CD8-positive, alpha-beta memory T cell (primary cell): ENCODE measurements around the gene KRTAP5-5. TPM values are rescaled to one million over a fixed set of nuclear protein-coding genes. Genes with fewer than 3 reads are reported as not detected.
"Not testable (repeated sequence)": the region's sequence is repeated elsewhere in the genome, so short reads cannot be mapped to it uniquely, and the experiment has no call there.

Source experiments
- CTCF ChIA-PET: fragments of 350-600 bp; sonication (Branson Sonifier 250); formaldehyde crosslinking; loops from one replicate; lab custom pipeline; 2021; ENCODE audit warnings: antibody characterized with exemption; lab: Charles Lee
- POLR2A ChIA-PET: fragments of 350-600 bp; sonication (Branson Sonifier 250); formaldehyde crosslinking; loops from one replicate; lab custom pipeline; 2021; ENCODE audit warnings: antibody characterized with exemption; lab: Charles Lee
- DNase-seq, 5 donors: peaks; one replicate each; pipeline versions ENCODE4 v3.0.0 to v3.0.0-alpha.2; 2020 to 2022; ENCODE audit warnings: mixed read lengths in 1 of 5
- H3K27ac ChIP-seq: one replicate; pipeline ENCODE4 v1.7.0; 2013; ENCODE audit warnings: low read depth, mild to moderate bottlenecking, low read length, moderate library complexity
- H3K27me3 ChIP-seq: 2 replicates; pipeline ENCODE4 v1.7.0; 2013; ENCODE audit warnings: low read length, mild to moderate bottlenecking; ENCODE audit not compliant: insufficient read depth, poor library complexity, severe bottlenecking
- H3K36me3 ChIP-seq: 2 replicates; pipeline ENCODE4 v1.7.0; 2013; ENCODE audit warnings: mild to moderate bottlenecking, low read length, moderate library complexity; ENCODE audit not compliant: insufficient read depth
- H3K4me1 ChIP-seq: 2 replicates; pipeline ENCODE4 v1.7.0; 2013; ENCODE audit warnings: mild to moderate bottlenecking, low read length, moderate library complexity; ENCODE audit not compliant: insufficient read depth
- H3K4me3 ChIP-seq: 2 replicates; pipeline ENCODE4 v1.7.0; 2013; ENCODE audit warnings: mild to moderate bottlenecking, low read length
- H3K9me3 ChIP-seq: 2 replicates; pipeline ENCODE4 v1.7.0; 2013; ENCODE audit warnings: mild to moderate bottlenecking, low read length
- H3K27ac Mint-ChIP-seq, 8 donors: one replicate each; pipeline ENCODE4 v1.8.0; 2020 to 2021; ENCODE audit warnings: mixed read lengths in 8 of 8, mild to moderate bottlenecking in 6 of 8, inconsistent platforms in 3 of 8, moderate library complexity in 3 of 8
- H3K27me3 Mint-ChIP-seq, 2 donors: one replicate each; pipeline ENCODE4 v1.8.0; 2020 to 2021; ENCODE audit warnings: mixed read lengths in 2 of 2, mild to moderate bottlenecking in 1 of 2, moderate library complexity in 1 of 2
- H3K36me3 Mint-ChIP-seq, 3 donors: one replicate each; pipeline ENCODE4 v1.8.0; 2020 to 2021; ENCODE audit warnings: mixed read lengths in 3 of 3, inconsistent platforms in 1 of 3, mild to moderate bottlenecking in 1 of 3
- H3K4me1 Mint-ChIP-seq, 3 donors: one replicate each; pipeline ENCODE4 v1.8.0; 2020 to 2021; ENCODE audit warnings: mixed read lengths in 3 of 3, inconsistent platforms in 1 of 3, mild to moderate bottlenecking in 1 of 3
- H3K4me3 Mint-ChIP-seq, 7 donors: one replicate each; pipeline ENCODE4 v1.8.0; 2020 to 2021; ENCODE audit warnings: mixed read lengths in 7 of 7, mild to moderate bottlenecking in 6 of 7, moderate library complexity in 4 of 7, inconsistent platforms in 2 of 7
- H3K9me3 Mint-ChIP-seq, 5 donors: one replicate each; pipeline ENCODE4 v1.8.0; 2020 to 2022; ENCODE audit warnings: mixed read lengths in 5 of 5, mild to moderate bottlenecking in 3 of 5, moderate library complexity in 2 of 5, inconsistent platforms in 1 of 5
- polyA plus RNA-seq: library from polyadenylated mRNA; unstranded; fragments of 300-500 nt; fragmentation: Illumina TruSeq; gene quantifications from one replicate; pipeline ENCODE4 v1.2.3, GENCODE V29; 2021
- total RNA-seq, 2 experiments: library from RNA; stranded (reverse); gene quantifications; one replicate each; pipeline ENCODE4 v1.2.3, GENCODE V29; 2021

The KRTAP5-5 gene
- total and polyA plus RNA-seq, 3 experiments from 2014 or later: not detected

- H3K4me1 ChIP-seq: peaks cover 10% of the 10 kb centered on the region
- POLR2A ChIA-PET: no interaction called here
- Mint-ChIP-seq H3K4me1 (peaks cover 0 to 12% (median 10%) of the 10 kb centered on the region in 3 donors), H3K36me3 (no peaks in the 10 kb centered on the region), H3K9me3 (peaks cover 0 to 2% (median 0%) of the 10 kb centered on the region in 5 donors), H3K27ac (no peak overlapping the region), H3K4me3 (no peak overlapping the region), H3K27me3 (peaks cover 28 to 61% of the 10 kb centered on the region in 2 donors)
- CTCF ChIA-PET: interaction anchor here (3.1 kb wide), 2 partner anchors 37 to 179 kb away, joined by 36 to 49 read pairs; partner anchors contain the start of gene SYT8
- no peak overlapping the region for H3K27ac ChIP-seq
- peaks cover 13% of the 10 kb centered on the region for H3K27me3 ChIP-seq
- no peaks in the 10 kb centered on the region for H3K9me3 ChIP-seq
- no peaks in the 10 kb centered on the region for H3K36me3 ChIP-seq
- no peak overlapping the region for H3K4me3 ChIP-seq
- DNase-seq: no peak
These were observed 25.8 kb downstream of the KRTAP5-5 start for GRCh38 chr11:1655168-1656060.

GRCh38 chr11:1656061-1656441 is 26.5 kb downstream of the KRTAP5-5 start:
- POLR2A ChIA-PET: no interaction called here
- H3K36me3 Mint-ChIP-seq: no peaks in the 10 kb centered on the region
- CTCF ChIA-PET: no interaction called here
- H3K4me3 Mint-ChIP-seq: no peak overlapping the region
- Histone ChIP-seq H3K4me3 (no peak overlapping the region), H3K27ac (no peak overlapping the region), H3K27me3 (peaks cover 13% of the 10 kb centered on the region), H3K36me3 (no peaks in the 10 kb centered on the region), H3K4me1 (peaks cover 10% of the 10 kb centered on the region), H3K9me3 (no peaks in the 10 kb centered on the region)
- H3K27ac Mint-ChIP-seq: no peak overlapping the region
- peaks cover 0 to 2% (median 0%) of the 10 kb centered on the region in 5 donors for H3K9me3 Mint-ChIP-seq
- H3K27me3 Mint-ChIP-seq: peaks cover 27 to 63% of the 10 kb centered on the region in 2 donors
- no peak for DNase-seq
- peaks cover 0 to 14% (median 10%) of the 10 kb centered on the region in 3 donors for H3K4me1 Mint-ChIP-seq

- no peak overlapping the region for H3K27ac Mint-ChIP-seq
- CTCF ChIA-PET: no interaction called here
These were observed 27.1 kb downstream of the KRTAP5-5 start for GRCh38 chr11:1656670-1657069.

GRCh38 chr11:1659506-1659905 is 29.9 kb downstream of the KRTAP5-5 start:
- Mint-ChIP-seq H3K27ac (peak overlapping the region in 2 of 8 donors; percentile 26 to 71), H3K4me1 (peaks cover 0 to 18% (median 10%) of the 10 kb centered on the region in 3 donors), H3K9me3 (peaks cover 0 to 2% (median 0%) of the 10 kb centered on the region in 5 donors), H3K4me3 (peak overlapping the region in 3 of 7 donors; percentile 53 to 81 (median 54)), H3K36me3 (no peaks in the 10 kb centered on the region), H3K27me3 (peaks cover 26 to 51% of the 10 kb centered on the region in 2 donors)
- no peak for DNase-seq
- Histone ChIP-seq H3K27me3 (peaks cover 10% of the 10 kb centered on the region), H3K9me3 (no peaks in the 10 kb centered on the region), H3K4me3 (no peak overlapping the region), H3K4me1 (peaks cover 10% of the 10 kb centered on the region), H3K36me3 (no peaks in the 10 kb centered on the region), H3K27ac (no peak overlapping the region)
- CTCF ChIA-PET: no interaction called here
- POLR2A ChIA-PET: no interaction called here

More at GRCh38 chr11:1656670-1657069, 27.1 kb downstream of the KRTAP5-5 start:
- Histone ChIP-seq H3K9me3 (no peaks in the 10 kb centered on the region), H3K27ac (no peak overlapping the region), H3K27me3 (peaks cover 13% of the 10 kb centered on the region), H3K4me3 (no peak overlapping the region), H3K4me1 (peaks cover 10% of the 10 kb centered on the region), H3K36me3 (no peaks in the 10 kb centered on the region)
- H3K4me3 Mint-ChIP-seq: no peak overlapping the region
- H3K27me3 Mint-ChIP-seq: peaks cover 27 to 61% of the 10 kb centered on the region in 2 donors
- H3K4me1 Mint-ChIP-seq: peaks cover 0 to 15% (median 10%) of the 10 kb centered on the region in 3 donors
- H3K36me3 Mint-ChIP-seq: no peaks in the 10 kb centered on the region
- DNase-seq: no peak
- POLR2A ChIA-PET: no interaction called here
- peaks cover 0 to 2% (median 0%) of the 10 kb centered on the region in 5 donors for H3K9me3 Mint-ChIP-seq

- H3K36me3 Mint-ChIP-seq: no peaks in the 10 kb centered on the region
- DNase-seq: no peak
- CTCF ChIA-PET: no interaction called here
These were observed 30.7 kb downstream of the KRTAP5-5 start for GRCh38 chr11:1660111-1660867.

GRCh38 chr11:1661454-1662269 is 32.1 kb downstream of the KRTAP5-5 start:
- H3K9me3 Mint-ChIP-seq, H3K27me3 ChIP-seq, CTCF ChIA-PET, H3K36me3 ChIP-seq, H3K27ac ChIP-seq, H3K9me3 ChIP-seq, H3K4me1 ChIP-seq, POLR2A ChIA-PET, H3K4me3 ChIP-seq, DNase-seq, H3K36me3 Mint-ChIP-seq: not testable (repeated sequence)
- peaks cover 0 to 18% (median 10%) of the 10 kb centered on the region in 3 donors for H3K4me1 Mint-ChIP-seq
- H3K27me3 Mint-ChIP-seq: peaks cover 26 to 37% of the 10 kb centered on the region in 2 donors
- peak overlapping the region in 1 of 7 donors; percentile 68 for H3K4me3 Mint-ChIP-seq
- peak overlapping the region in 1 of 8 donors; percentile 61 for H3K27ac Mint-ChIP-seq

More at GRCh38 chr11:1660111-1660867, 30.7 kb downstream of the KRTAP5-5 start:
- Mint-ChIP-seq H3K27me3 (peaks cover 26 to 49% of the 10 kb centered on the region in 2 donors), H3K4me3 (peak overlapping the region in 3 of 7 donors; percentile 10 to 56 (median 38)), H3K9me3 (peaks cover 0 to 2% (median 0%) of the 10 kb centered on the region in 5 donors), H3K27ac (no peak overlapping the region), H3K4me1 (peaks cover 0 to 18% (median 10%) of the 10 kb centered on the region in 3 donors)
- no peaks in the 10 kb centered on the region for H3K9me3 ChIP-seq
- peaks cover 9% of the 10 kb centered on the region for H3K27me3 ChIP-seq
- peaks cover 10% of the 10 kb centered on the region for H3K4me1 ChIP-seq
- no peak overlapping the region for H3K4me3 ChIP-seq
- H3K36me3 ChIP-seq: no peaks in the 10 kb centered on the region
- no peak overlapping the region for H3K27ac ChIP-seq
- POLR2A ChIA-PET: no interaction called here

- H3K4me3 ChIP-seq, H3K27ac ChIP-seq, H3K9me3 ChIP-seq, H3K36me3 ChIP-seq, DNase-seq, H3K27me3 ChIP-seq, H3K36me3 Mint-ChIP-seq, H3K4me3 Mint-ChIP-seq, POLR2A ChIA-PET, CTCF ChIA-PET, H3K4me1 ChIP-seq, H3K27ac Mint-ChIP-seq, H3K9me3 Mint-ChIP-seq: not testable (repeated sequence)
- peaks cover 0 to 18% (median 10%) of the 10 kb centered on the region in 3 donors for H3K4me1 Mint-ChIP-seq
- H3K27me3 Mint-ChIP-seq: peaks cover 23 to 32% of the 10 kb centered on the region in 2 donors
These were observed 33.2 kb downstream of the KRTAP5-5 start for GRCh38 chr11:1662699-1663283.
